Amygdala (tissue), 56 donors: ENCODE data around the gene TMEM132A.

Experiments
- DNase-seq, 56 donors: peaks; one replicate each; lab custom pipeline; 2025; lab: John Stamatoyannopoulos, UW

Gene TMEM132A

GRCh38 chr11:60921259-60921658, 3.0 kb upstream of the TMEM132A start:
- no peak for DNase-seq

DNA sequence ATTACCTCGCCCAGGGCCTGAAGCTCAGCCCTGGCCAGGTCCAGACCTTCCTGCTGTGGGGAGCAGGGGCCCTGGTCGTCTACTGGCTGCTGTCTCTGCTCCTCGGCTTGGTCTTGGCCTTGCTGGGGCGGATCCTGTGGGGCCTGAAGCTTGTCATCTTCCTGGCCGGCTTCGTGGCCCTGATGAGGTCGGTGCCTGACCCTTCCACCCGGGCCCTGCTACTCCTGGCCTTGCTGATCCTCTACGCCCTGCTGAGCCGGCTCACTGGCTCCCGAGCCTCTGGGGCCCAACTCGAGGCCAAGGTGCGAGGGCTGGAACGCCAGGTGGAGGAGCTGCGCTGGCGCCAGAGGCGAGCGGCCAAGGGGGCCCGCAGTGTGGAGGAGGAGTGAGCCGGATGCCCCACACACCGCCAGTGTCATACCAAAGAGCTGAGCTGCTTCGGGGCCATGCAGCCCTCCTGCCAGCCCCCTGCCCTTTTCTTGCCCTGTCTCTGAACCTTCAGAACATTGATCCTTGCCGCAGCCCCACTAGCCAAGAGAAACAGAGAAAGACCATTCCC, 2.4 kb upstream of the TMEM132A start:
- DNase-seq = no peak

- DNase-seq = no peak
Measured at GRCh38 chr11:60922906-60923305, 1.4 kb upstream of the TMEM132A start.

DNA sequence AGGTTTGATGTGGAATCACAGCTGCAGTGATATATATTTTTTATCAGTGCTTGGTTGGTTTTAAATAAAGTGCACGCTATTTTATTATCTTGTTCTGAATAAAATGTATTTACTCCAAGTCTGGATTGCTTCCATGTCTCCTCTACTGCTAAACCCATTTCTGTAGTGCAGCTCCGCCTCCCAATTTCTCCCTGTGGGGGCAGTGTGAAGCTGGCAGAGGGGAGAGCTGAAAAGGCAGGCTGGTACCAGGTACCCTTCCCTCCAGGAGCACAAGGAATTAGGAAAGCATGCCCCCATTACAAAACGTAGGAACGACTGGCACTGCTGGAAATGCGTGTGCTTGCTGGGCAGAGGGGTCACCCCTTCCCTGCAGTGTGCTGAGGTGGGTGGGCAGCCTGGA, 934 bp upstream of the TMEM132A start:
- peak in 8 of 56 donors; percentile 23 to 58 (median 29) for DNase-seq

- DNase-seq = no peak
Measured at GRCh38 chr11:60923800-60924109, 505 bp upstream of the TMEM132A start.

GRCh38 chr11:60924906-60925853, 920 bp downstream of the TMEM132A start:
- DNase-seq = peak in 2 of 56 donors; percentile 19 to 26

DNA sequence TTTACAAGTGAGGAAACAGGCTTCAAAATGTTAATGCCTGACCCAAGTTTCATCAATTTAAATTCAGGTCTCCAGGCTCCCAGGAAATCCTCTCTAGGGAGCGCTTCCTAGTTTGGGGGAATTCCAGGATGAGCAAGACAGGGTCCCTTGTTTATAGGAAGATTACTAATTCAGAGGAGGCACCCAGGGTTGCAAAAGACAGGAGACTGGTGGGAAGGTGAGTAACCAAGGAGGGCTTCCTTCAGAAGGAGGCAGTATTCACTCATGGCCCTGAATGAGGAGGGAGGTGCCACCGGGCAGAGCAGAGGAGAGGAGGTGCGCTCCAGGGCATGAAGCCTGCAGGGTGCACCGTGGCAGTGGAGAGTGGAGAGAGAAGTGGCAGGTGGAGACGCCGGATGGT, 1.6 kb downstream of the TMEM132A start:
- DNase-seq = no peak

DNA sequence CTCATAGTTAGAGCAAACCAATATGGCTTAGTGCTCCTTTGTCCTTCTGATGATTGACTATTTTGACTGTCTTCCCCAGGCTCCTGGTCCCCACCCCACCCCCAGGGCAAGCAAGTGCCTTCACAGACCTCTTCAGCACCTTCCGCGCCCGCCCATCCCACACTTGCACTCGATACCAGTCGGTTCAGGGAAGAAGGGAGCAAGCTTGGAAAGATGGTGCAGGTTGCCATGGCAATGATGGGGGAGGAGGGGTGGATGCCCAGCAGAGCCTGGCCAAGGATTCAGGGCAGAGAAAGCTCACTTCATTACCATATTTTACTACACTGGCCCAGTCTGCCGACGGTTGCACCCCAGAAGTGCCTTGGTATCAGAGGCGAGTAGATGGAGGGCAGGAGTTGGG, 2.2 kb downstream of the TMEM132A start:
- DNase-seq = peak in 19 of 56 donors; percentile 19 to 56 (median 39)

DNA sequence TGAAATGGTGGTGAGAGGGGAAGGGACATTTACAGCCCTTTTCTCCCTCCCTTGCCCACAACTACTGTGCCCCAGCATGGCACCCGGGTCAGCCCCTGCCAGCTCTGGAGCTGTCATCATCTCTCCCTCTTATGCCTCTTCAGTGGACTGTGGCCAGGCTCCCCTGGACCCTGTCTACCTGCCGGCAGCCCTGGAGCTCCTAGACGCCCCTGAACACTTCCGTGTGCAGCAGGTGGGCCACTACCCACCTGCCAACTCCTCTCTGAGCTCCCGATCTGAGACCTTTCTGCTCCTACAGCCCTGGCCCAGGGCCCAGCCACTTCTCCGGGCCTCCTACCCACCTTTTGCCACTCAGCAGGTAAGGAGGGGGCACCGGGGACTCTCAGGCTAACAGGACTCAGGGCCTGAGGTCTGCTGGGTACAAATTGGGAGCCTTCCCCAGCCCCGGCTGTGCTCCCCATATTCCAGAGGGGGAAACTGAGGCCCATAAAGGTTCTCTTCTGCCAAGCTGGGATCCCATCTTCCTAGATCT, 2.9 kb downstream of the TMEM132A start:
- no peak for DNase-seq

- no peak for DNase-seq
Measured at GRCh38 chr11:60927600-60927999, 3.3 kb downstream of the TMEM132A start.

GRCh38 chr11:60928563-60929001, 4.3 kb downstream of the TMEM132A start:
- peak in 4 of 56 donors; percentile 21 to 29 (median 26) for DNase-seq

- DNase-seq = no peak
Measured at GRCh38 chr11:60929764-60930163, 5.5 kb downstream of the TMEM132A start.

DNA sequence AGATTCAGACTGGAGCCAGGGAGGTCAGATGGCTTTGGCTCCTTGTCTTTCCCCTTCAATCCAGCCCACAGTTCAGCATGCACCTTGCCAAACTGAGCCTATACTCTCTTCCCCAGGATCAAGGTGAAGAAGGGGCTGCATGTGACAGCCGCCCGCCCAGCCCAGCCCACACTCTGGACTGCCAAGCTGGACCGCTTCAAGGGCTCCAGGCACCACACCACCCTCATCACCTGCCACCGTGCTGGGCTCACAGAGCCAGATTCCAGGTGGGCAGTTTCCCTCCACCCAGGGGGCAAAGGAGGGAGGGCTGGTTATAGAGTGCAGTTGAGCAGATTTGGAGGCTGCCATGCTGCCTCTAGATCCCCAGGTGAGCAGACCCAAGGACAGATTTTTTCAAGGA, 6.1 kb downstream of the TMEM132A start:
- no peak for DNase-seq

DNA sequence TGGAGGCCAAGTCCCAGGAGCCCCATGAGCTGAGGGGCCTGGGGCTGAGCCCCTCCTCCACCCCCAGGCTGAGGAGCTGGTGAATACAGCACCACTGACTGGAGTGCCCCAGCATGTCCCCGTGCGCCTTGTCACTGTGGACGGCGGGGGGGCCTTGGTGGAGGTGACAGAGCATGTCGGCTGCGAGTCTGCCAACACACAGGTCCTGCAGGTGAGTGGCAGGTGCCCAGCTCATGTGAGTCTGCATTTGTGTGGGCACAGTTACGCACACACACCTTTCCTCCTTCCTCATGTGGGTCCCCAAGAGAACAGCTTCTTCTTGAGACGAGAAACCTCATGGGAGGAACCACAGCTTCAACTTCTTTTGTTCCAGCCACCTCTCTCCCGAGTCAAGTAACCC, 7.7 kb downstream of the TMEM132A start:
- DNase-seq = no peak

- DNase-seq = no peak
Measured at GRCh38 chr11:60932605-60933356, 8.5 kb downstream of the TMEM132A start.

DNA sequence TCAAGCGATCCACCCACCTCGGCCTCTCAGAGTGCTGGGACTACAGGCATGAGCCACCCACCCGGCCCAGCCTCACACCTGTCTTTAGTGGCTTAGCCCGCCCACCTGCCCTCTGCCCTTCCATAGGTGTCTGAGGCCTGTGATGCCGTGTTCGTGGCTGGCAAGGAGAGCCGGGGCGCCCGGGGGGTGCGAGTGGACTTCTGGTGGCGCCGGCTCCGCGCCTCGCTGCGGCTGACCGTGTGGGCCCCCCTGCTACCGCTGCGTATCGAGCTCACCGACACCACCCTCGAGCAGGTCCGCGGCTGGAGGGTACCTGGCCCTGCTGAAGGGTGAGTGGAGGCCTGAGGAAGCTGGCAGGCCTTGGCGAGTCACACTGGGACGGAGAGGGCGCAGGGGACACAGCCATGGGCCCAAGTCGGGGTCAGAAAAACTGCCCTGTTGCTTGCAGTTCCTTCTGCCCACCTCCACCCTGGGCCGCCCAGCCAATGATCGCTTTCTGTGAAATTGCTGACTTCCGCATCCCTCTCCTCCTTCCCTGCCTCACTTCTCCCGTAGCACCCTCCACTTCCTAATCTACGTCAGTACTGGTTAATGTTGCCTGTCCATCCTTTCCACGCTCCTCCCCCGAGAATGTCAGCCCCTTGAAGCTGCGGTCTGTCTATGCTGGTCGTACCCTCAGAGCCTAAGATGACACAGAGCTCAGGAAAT, 9.3 kb downstream of the TMEM132A start:
- no peak for DNase-seq

- no peak for DNase-seq
Measured at GRCh38 chr11:60934124-60934789, 10.0 kb downstream of the TMEM132A start.

GRCh38 chr11:60934790-60935605, 10.7 kb downstream of the TMEM132A start:
- no peak for DNase-seq
